Panc1 (cell line): ENCODE results near the gene SLC6A12. TPM values are rescaled to one million over a fixed set of nuclear protein-coding genes. Genes with fewer than 3 reads are reported as not detected.

Source experiments
- ATAC-seq: fragments of 200-7000 bp; cut with Tn5 transposase; 2 replicates; pipeline ENCODE4 v1.9.1; 2020; ENCODE audit warnings: mild to moderate bottlenecking, moderate library complexity
- BruUV-seq: library from RNA; stranded (reverse); fragments of 400-500 nt; replicated peaks from 2 replicates; lab custom pipeline; 2021; lab: Mats Ljungman, UMichigan
- CTCF ChIA-PET: fragments of 300-600 bp; sonication (Branson Sonifier 250); formaldehyde crosslinking; loops from one replicate; lab custom pipeline; 2022; ENCODE audit warnings: antibody characterized with exemption; lab: Charles Lee
- POLR2A ChIA-PET: fragments of 300-600 bp; sonication (Branson Sonifier 250); formaldehyde crosslinking; loops from one replicate; lab custom pipeline; 2022; ENCODE audit warnings: antibody characterized with exemption; lab: Charles Lee
- DNase-seq: peaks from one replicate; pipeline ENCODE4 v3.0.0-alpha.2; 2010; ENCODE audit warnings: low read depth, low spot score
- H3K27ac ChIP-seq: 2 replicates; pipeline ENCODE4 v1.5.1; 2011; ENCODE audit warnings: mild to moderate bottlenecking, low read length, inconsistent platforms
- H3K27me3 ChIP-seq: fragments of 200-500 bp; sonication (Bioruptor generic); 2 replicates; pipeline ENCODE4 v1.6.0; 2014; ENCODE audit warnings: low read length, inconsistent platforms; ENCODE audit not compliant: control insufficient read depth, insufficient read depth
- H3K36me3 ChIP-seq: fragments of 200-500 bp; sonication (Bioruptor generic); 2 replicates; pipeline ENCODE4 v1.5.1; 2014; ENCODE audit warnings: inconsistent platforms, mild to moderate bottlenecking, low read length, moderate library complexity; ENCODE audit not compliant: control insufficient read depth, insufficient read depth
- H3K4me1 ChIP-seq: 2 replicates; pipeline ENCODE4 v1.5.1; 2011; ENCODE audit warnings: inconsistent platforms, mild to moderate bottlenecking, low read length, moderate library complexity; ENCODE audit not compliant: control insufficient read depth, insufficient read depth
- H3K4me3 ChIP-seq, 2 experiments: 2 replicates each; pipeline ENCODE4 v1.5.1; 2011 to 2012; ENCODE audit warnings: low read depth in 2 of 2, low read length in 2 of 2, mild to moderate bottlenecking in 2 of 2, inconsistent platforms in 1 of 2, moderate library complexity in 1 of 2
- H3K9me3 ChIP-seq: fragments of 200-500 bp; sonication (Bioruptor generic); 2 replicates; pipeline ENCODE4 v1.5.1; 2014; ENCODE audit warnings: low read depth, mild to moderate bottlenecking, inconsistent platforms, low read length, moderate library complexity; ENCODE audit not compliant: control insufficient read depth, insufficient read depth
- CTCF ChIP-seq: fragments of 450-650 bp; IDR thresholded peaks from 2 replicates; pipeline ENCODE4 v1.5.1; 2017; ENCODE audit warnings: mild to moderate bottlenecking
- POLR2AphosphoS5 ChIP-seq: IDR thresholded peaks from 2 replicates; pipeline ENCODE4 v1.6.1; 2012; ENCODE audit warnings: mild to moderate bottlenecking, low read depth, low read length, moderate library complexity
- REST ChIP-seq, 2 experiments: IDR thresholded peaks; 2 replicates each; pipeline ENCODE4 v1.6.1; 2011 to 2012; ENCODE audit warnings: low read depth in 2 of 2, control low read depth in 1 of 2, low read length in 1 of 2, mild to moderate bottlenecking in 1 of 2, moderate library complexity in 1 of 2; ENCODE audit not compliant: insufficient read depth in 1 of 2
- SIN3A ChIP-seq: IDR thresholded peaks from 2 replicates; pipeline ENCODE4 v1.6.1; 2012; ENCODE audit warnings: low read depth, mild to moderate bottlenecking, low read length, moderate library complexity, borderline replicate concordance; ENCODE audit not compliant: insufficient read depth
- TCF7L2 ChIP-seq: IDR thresholded peaks from 2 replicates; pipeline ENCODE4 v1.6.1; 2011; ENCODE audit warnings: mild to moderate bottlenecking, low read depth, low read length, inconsistent platforms
- in situ Hi-C: cut with HindIII; loops from 2 replicates; pipeline ENCODE4 v1.10.0; 2016; ENCODE audit warnings: low sequenced_read_pairs, low pct_unique_long_range_greater_than_20kb
- intact Hi-C: fragments of 100-400 bp; cut with micrococcal nuclease; formaldehyde crosslinking; loops from one replicate; pipeline ENCODE4 v1.10.0; 2022; ENCODE audit not compliant: unreplicated experiment
- total RNA-seq: library from RNA; stranded (reverse); gene quantifications from one replicate; pipeline ENCODE4 v1.2.1, GENCODE V29; 2021; ENCODE audit not compliant: unreplicated experiment

SLC6A12 gene
- total RNA-seq, 1 experiment from 2014 or later, result 1.0 TPM

- H3K36me3 ChIP-seq, result no peaks in the 10 kb centered on the region
- H3K9me3 ChIP-seq, result no peaks in the 10 kb centered on the region
- no peaks in the 10 kb centered on the region for H3K27me3 ChIP-seq
- BruUV-seq, result no TSS peak
- ChIA-PET POLR2A (no interaction called here), CTCF (interaction anchor here (1.4 kb wide), 1 partner anchor 9 kb away, joined by 5 read pairs; no protein-coding TSS in a partner anchor)
- no peak overlapping the region for H3K27ac ChIP-seq
- TF ChIP-seq TCF7L2 (no peak), SIN3A (no peak), REST (IDR thresholded peaks at IDR 0.05; ENCODE audit: insufficient read depth in 1 of 2, low read depth in 2 of 2, low read length in 1 of 2) (no peak), CTCF (no peak), POLR2AphosphoS5 (no peak)
- in situ Hi-C loops (no loop called here), intact Hi-C loops (no loop called here)
- no peak overlapping the region for H3K4me3 ChIP-seq
- H3K4me1 ChIP-seq, result peaks cover 7% of the 10 kb centered on the region
- ATAC-seq, result no peak
- DNase-seq, result no peak
Measured at GRCh38 chr12:211142-211465, 2.9 kb downstream of the SLC6A12 start.

GRCh38 chr12:210277-211141 lies 3.4 kb downstream of the SLC6A12 start:
- no peak for DNase-seq
- no peak for ATAC-seq
- no TSS peak for BruUV-seq
- CTCF ChIA-PET, result interaction anchor here (1.4 kb wide), 1 partner anchor 9 kb away, joined by 5 read pairs; no protein-coding TSS in a partner anchor
- POLR2A ChIA-PET, result no interaction called here
- H3K9me3 ChIP-seq, result no peaks in the 10 kb centered on the region
- peaks cover 7% of the 10 kb centered on the region for H3K4me1 ChIP-seq
- in situ Hi-C loops, result no loop called here
- no peak overlapping the region for H3K27ac ChIP-seq
- H3K27me3 ChIP-seq, result no peaks in the 10 kb centered on the region
- TF ChIP-seq CTCF, result no peak
- TF ChIP-seq POLR2AphosphoS5, result no peak
- no peak for TF ChIP-seq SIN3A
- intact Hi-C loops, result no loop called here
- no peak overlapping the region for H3K4me3 ChIP-seq
- no peaks in the 10 kb centered on the region for H3K36me3 ChIP-seq
